ENCODE results near the gene SLC22A2.

GRCh38 chr6:160249671-160250070, 8.9 kb downstream of the SLC22A2 start:
- TF ChIP-seq, protein P1, sequence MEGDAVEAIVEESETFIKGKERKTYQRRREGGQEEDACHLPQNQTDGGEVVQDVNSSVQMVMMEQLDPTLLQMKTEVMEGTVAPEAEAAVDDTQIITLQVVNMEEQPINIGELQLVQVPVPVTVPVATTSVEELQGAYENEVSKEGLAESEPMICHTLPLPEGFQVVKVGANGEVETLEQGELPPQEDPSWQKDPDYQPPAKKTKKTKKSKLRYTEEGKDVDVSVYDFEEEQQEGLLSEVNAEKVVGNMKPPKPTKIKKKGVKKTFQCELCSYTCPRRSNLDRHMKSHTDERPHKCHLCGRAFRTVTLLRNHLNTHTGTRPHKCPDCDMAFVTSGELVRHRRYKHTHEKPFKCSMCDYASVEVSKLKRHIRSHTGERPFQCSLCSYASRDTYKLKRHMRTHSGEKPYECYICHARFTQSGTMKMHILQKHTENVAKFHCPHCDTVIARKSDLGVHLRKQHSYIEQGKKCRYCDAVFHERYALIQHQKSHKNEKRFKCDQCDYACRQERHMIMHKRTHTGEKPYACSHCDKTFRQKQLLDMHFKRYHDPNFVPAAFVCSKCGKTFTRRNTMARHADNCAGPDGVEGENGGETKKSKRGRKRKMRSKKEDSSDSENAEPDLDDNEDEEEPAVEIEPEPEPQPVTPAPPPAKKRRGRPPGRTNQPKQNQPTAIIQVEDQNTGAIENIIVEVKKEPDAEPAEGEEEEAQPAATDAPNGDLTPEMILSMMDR (IDR thresholded peaks at IDR 0.05) = no peak
- TF ChIP-seq POLR2A (IDR thresholded peaks at IDR 0.05) = no peak
